ENCODE data around the gene ING4. TPM values are rescaled to one million over a fixed set of nuclear protein-coding genes. Genes with fewer than 3 reads are reported as not detected.

The ING4 gene
- total RNA-seq, 1 experiment from 2014 or later, result 20.1 TPM

DNA sequence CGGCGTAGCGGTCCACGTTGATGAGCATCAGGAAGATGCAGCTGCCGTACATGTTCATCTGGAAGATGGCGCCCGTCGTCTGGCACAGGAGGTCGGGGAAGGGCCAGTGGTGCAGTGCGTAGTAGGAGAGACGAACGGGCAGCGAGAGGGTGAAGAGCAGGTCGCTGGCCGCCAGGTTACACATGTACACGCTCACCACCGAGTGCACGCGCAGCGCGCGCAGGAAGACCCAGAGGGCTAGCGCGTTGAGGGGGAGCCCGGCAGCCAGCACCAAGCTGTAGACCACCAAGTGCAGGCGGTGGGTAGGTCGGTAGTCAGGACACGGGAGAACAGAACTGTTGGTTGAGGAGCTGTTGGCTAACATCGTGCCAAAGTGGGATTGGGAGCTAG lies 42.0 kb downstream of the ING4 start:
- Histone ChIP-seq H3K79me1 (ENCODE audit: insufficient read depth, low read depth, low read length, poor library complexity, severe bottlenecking) (no peaks in the 10 kb centered on the region), H3K27me3 (ENCODE audit: insufficient read depth, low read length) (peaks cover 6% of the 10 kb centered on the region; the same call in 1 of the 2 replicates), H3K27ac (ENCODE audit: insufficient read length, low read depth, low read length) (no peak overlapping the region), H4K8ac (replicated peaks; ENCODE audit: insufficient read length, low read depth, low read length) (no peak overlapping the region), H3K79me2 (ENCODE audit: insufficient read depth, low read length) (no peaks in the 10 kb centered on the region), H4K5ac (ENCODE audit: insufficient read length, low read depth, low read length) (no peak overlapping the region), H3K4ac (ENCODE audit: low read depth, low read length) (no peak overlapping the region), H4K91ac (ENCODE audit: insufficient read length, low read depth, low read length) (no peak overlapping the region), H3K14ac (ENCODE audit: insufficient read depth, low read length) (no peak overlapping the region), H2BK5ac (ENCODE audit: insufficient read length, low read length) (no peak overlapping the region), H4K20me1 (ENCODE audit: control insufficient read depth, insufficient read depth, insufficient read length) (no peaks in the 10 kb centered on the region), H3K9me3 (ENCODE audit: control insufficient read depth, low read depth, low read length) (no peaks in the 10 kb centered on the region), H3K23ac (ENCODE audit: insufficient read length, low read depth, low read length) (no peak overlapping the region), H2AFZ (ENCODE audit: low read length) (no peak overlapping the region), H2BK15ac (ENCODE audit: low read depth, low read length) (no peak overlapping the region), H3K4me1 (ENCODE audit: insufficient read depth, low read length) (no peaks in the 10 kb centered on the region), H3K56ac (ENCODE audit: insufficient read length, low read depth, low read length) (no peak overlapping the region), H2AK5ac (ENCODE audit: insufficient read length, low read length) (no peak overlapping the region), H2BK120ac (ENCODE audit: low read depth, low read length, poor library complexity, severe bottlenecking) (no peak overlapping the region), H3K18ac (ENCODE audit: insufficient read length, low read depth, low read length) (peak overlapping the region; percentile 16), H3K23me2 (ENCODE audit: insufficient read length, low read depth, low read length, poor library complexity, severe bottlenecking) (no peaks in the 10 kb centered on the region), H3T11ph (ENCODE audit: low read length) (no peak overlapping the region), H3K4me2 (ENCODE audit: insufficient read depth, insufficient read length, low read length) (no peak overlapping the region), H3K9ac (ENCODE audit: extremely low read depth, insufficient read length, low read length) (no peak overlapping the region), H2BK12ac (ENCODE audit: insufficient read length, low read depth, low read length) (no peak overlapping the region), H2BK20ac (ENCODE audit: low read depth, low read length, poor library complexity, severe bottlenecking) (no peak overlapping the region)
- TF ChIP-seq, protein P1, sequence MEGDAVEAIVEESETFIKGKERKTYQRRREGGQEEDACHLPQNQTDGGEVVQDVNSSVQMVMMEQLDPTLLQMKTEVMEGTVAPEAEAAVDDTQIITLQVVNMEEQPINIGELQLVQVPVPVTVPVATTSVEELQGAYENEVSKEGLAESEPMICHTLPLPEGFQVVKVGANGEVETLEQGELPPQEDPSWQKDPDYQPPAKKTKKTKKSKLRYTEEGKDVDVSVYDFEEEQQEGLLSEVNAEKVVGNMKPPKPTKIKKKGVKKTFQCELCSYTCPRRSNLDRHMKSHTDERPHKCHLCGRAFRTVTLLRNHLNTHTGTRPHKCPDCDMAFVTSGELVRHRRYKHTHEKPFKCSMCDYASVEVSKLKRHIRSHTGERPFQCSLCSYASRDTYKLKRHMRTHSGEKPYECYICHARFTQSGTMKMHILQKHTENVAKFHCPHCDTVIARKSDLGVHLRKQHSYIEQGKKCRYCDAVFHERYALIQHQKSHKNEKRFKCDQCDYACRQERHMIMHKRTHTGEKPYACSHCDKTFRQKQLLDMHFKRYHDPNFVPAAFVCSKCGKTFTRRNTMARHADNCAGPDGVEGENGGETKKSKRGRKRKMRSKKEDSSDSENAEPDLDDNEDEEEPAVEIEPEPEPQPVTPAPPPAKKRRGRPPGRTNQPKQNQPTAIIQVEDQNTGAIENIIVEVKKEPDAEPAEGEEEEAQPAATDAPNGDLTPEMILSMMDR (conservative IDR thresholded peaks at IDR 0.05), result no peak
- Mint-ChIP-seq H3K9me3 (no peaks in the 10 kb centered on the region; a peak in 1 of 5 replicates), H3K27ac (no peak overlapping the region; a peak in 1 of 7 replicates), H3K4me3 (no peak overlapping the region; a peak in 1 of 5 replicates), H3K27me3 (ENCODE audit: low read depth) (peaks cover 29% of the 10 kb centered on the region), H3K36me3 (ENCODE audit: insufficient read depth in 1 of 3, low read depth in 3 of 3) (peaks cover 0 to 4% (median 0%) of the 10 kb centered on the region in 3 experiments; a peak in 2 of 7 replicates), H3K4me1 (peaks cover 6 to 12% of the 10 kb centered on the region in 2 experiments; a peak in 3 of 4 replicates)
- no CpG with 5 or more reads among the region's 29 CpGs for WGBS (ENCODE audit: extremely low coverage, insufficient read length, low lambda C conversion rate)
- no peak for DNase-seq

Measured in H9 (cell line).